ENCODE measurements around the gene DRG2. TPM values are rescaled to one million over a fixed set of nuclear protein-coding genes. Genes with fewer than 3 reads are reported as not detected.
A peak's percentile ranks its signal among the peaks of the same experiment; 100 is the strongest.

The DRG2 gene
- total and polyA plus RNA-seq, 4 donors, result 28.6 to 41.3 (median 35.6) TPM

DNA sequence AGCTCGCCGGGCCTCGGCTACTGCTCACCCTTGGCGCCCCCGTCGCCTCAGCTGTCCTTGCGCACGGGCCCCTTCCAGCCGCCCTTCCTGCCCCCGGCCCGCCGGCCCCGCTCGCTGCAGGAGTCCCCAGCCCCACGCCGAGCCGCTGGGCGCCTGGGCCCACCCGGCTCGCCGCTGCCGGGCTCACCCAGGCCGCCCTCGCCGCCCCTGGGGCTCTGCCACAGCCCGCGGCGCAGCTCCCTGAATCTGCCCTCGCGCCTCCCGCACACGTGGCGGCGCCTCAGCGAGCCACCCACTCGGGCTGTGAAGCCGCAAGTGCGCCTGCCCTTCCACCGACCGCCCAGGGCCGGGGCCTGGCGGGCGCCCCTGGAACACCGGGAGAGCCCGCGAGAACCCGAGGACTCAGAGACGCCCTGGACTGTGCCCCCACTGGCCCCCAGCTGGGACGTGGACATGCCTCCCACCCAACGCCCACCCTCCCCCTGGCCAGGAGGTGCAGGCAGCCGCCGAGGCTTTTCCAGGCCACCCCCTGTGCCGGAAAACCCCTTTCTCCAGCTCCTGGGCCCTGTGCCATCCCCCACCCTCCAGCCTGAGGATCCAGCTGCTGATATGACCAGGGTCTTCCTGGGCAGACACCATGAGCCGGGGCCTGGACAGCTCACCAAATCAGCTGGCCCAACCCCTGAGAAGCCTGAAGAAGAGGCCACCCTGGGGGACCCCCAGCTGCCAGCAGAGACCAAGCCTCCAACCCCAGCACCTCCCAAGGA, 33.6 kb downstream of the DRG2 start:
- 88 to 94% methylated on average over 46 to 54 of the region's 54 CpGs for WGBS, 2 donors
- peaks cover 0 to 5% (median 0%) of the 10 kb centered on the region in 4 donors for H3K9me3 ChIP-seq (ENCODE audit: control insufficient read depth in 4 of 4, insufficient read depth in 3 of 4, low read length in 3 of 4)
- ATAC-seq (ENCODE audit: insufficient read depth, low FRiP score), result no peak
- H3K27me3 ChIP-seq (ENCODE audit: control insufficient read depth in 3 of 3, insufficient read depth in 3 of 3, low read length in 2 of 3), result no peaks in the 10 kb centered on the region
- TF ChIP-seq, protein P1, sequence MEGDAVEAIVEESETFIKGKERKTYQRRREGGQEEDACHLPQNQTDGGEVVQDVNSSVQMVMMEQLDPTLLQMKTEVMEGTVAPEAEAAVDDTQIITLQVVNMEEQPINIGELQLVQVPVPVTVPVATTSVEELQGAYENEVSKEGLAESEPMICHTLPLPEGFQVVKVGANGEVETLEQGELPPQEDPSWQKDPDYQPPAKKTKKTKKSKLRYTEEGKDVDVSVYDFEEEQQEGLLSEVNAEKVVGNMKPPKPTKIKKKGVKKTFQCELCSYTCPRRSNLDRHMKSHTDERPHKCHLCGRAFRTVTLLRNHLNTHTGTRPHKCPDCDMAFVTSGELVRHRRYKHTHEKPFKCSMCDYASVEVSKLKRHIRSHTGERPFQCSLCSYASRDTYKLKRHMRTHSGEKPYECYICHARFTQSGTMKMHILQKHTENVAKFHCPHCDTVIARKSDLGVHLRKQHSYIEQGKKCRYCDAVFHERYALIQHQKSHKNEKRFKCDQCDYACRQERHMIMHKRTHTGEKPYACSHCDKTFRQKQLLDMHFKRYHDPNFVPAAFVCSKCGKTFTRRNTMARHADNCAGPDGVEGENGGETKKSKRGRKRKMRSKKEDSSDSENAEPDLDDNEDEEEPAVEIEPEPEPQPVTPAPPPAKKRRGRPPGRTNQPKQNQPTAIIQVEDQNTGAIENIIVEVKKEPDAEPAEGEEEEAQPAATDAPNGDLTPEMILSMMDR (IDR thresholded peaks at IDR 0.05; ENCODE audit: control extremely low read depth, extremely low read depth), result no peak
- peaks cover 0 to 24% (median 7%) of the 10 kb centered on the region in 5 donors for H3K4me1 ChIP-seq (ENCODE audit: control insufficient read depth in 5 of 5, insufficient read depth in 5 of 5, low read length in 5 of 5)
- H3K9ac ChIP-seq (ENCODE audit: insufficient read depth in 1 of 2, low read length in 2 of 2), result no peak overlapping the region
- no peaks in the 10 kb centered on the region for H3K36me3 ChIP-seq (ENCODE audit: control insufficient read depth in 4 of 4, insufficient read depth in 4 of 4, low read length in 4 of 4)
- peak; percentile 74 to 75 (median 74) for DNase-seq
- H3K27ac ChIP-seq (ENCODE audit: low read depth in 1 of 2, low read length in 1 of 2), result no peak overlapping the region
- no peak overlapping the region for H3K4me3 ChIP-seq

- TF ChIP-seq, protein P1 (IDR thresholded peaks at IDR 0.05; ENCODE audit: control extremely low read depth, extremely low read depth), result no peak
- 82 to 88% methylated on average over 31 of the region's 31 CpGs for WGBS, 2 donors
- no peak for DNase-seq
- Histone ChIP-seq H3K9me3 (ENCODE audit: control insufficient read depth in 4 of 4, insufficient read depth in 3 of 4, low read length in 3 of 4) (peaks cover 0 to 5% (median 0%) of the 10 kb centered on the region in 4 donors), H3K27ac (ENCODE audit: low read depth in 1 of 2, low read length in 1 of 2) (no peak overlapping the region), H3K4me3 (no peak overlapping the region), H3K36me3 (ENCODE audit: control insufficient read depth in 4 of 4, insufficient read depth in 4 of 4, low read length in 4 of 4) (no peaks in the 10 kb centered on the region), H3K4me1 (ENCODE audit: control insufficient read depth in 5 of 5, insufficient read depth in 5 of 5, low read length in 5 of 5) (peaks cover 0 to 24% (median 7%) of the 10 kb centered on the region in 5 donors), H3K27me3 (ENCODE audit: control insufficient read depth in 3 of 3, insufficient read depth in 3 of 3, low read length in 2 of 3) (no peaks in the 10 kb centered on the region), H3K9ac (ENCODE audit: insufficient read depth in 1 of 2, low read length in 2 of 2) (no peak overlapping the region)
- no peak for ATAC-seq (ENCODE audit: insufficient read depth, low FRiP score)
These were observed 35.4 kb downstream of the DRG2 start for GRCh38 chr17:18122990-18123753.

- Histone ChIP-seq H3K36me3 (ENCODE audit: control insufficient read depth in 4 of 4, insufficient read depth in 4 of 4, low read length in 4 of 4) (no peaks in the 10 kb centered on the region), H3K9me3 (ENCODE audit: control insufficient read depth in 4 of 4, insufficient read depth in 3 of 4, low read length in 3 of 4) (peaks cover 0 to 2% (median 0%) of the 10 kb centered on the region in 4 donors), H3K9ac (ENCODE audit: insufficient read depth in 1 of 2, low read length in 2 of 2) (no peak overlapping the region), H3K4me3 (no peak overlapping the region), H3K27me3 (ENCODE audit: control insufficient read depth in 3 of 3, insufficient read depth in 3 of 3, low read length in 2 of 3) (no peaks in the 10 kb centered on the region), H3K4me1 (ENCODE audit: control insufficient read depth in 5 of 5, insufficient read depth in 5 of 5, low read length in 5 of 5) (peaks cover 0 to 24% (median 7%) of the 10 kb centered on the region in 5 donors), H3K27ac (ENCODE audit: low read depth in 1 of 2, low read length in 1 of 2) (no peak overlapping the region)
- DNase-seq (peak; percentile 70 to 80 (median 78)), ATAC-seq (ENCODE audit: insufficient read depth, low FRiP score) (no peak)
- WGBS, 2 donors, result 77% methylated on average over 11 of the region's 11 CpGs
- TF ChIP-seq, protein P1 (IDR thresholded peaks at IDR 0.05; ENCODE audit: control extremely low read depth, extremely low read depth), result no peak
These were observed 36.8 kb downstream of the DRG2 start for GRCh38 chr17:18124345-18125126.
